Vagina (tissue), 2 donors: ENCODE results near the gene KYNU. TPM values are rescaled to one million over a fixed set of nuclear protein-coding genes. Genes with fewer than 3 reads are reported as not detected.

Experiments
- DNase-seq, 2 donors: peaks; one replicate each; pipeline ENCODE4 v3.0.0-alpha.2; 2017; ENCODE audit errors: extremely low spot score in 2 of 2
- H3K27ac ChIP-seq: fragments of 200-600 bp; sonication (generic); one replicate; pipeline ENCODE4 v1.5.1; 2019
- H3K27me3 ChIP-seq: fragments of 200-600 bp; sonication (generic); one replicate; pipeline ENCODE4 v1.5.1; 2019
- H3K36me3 ChIP-seq, 2 donors: fragments of 200-600 bp; sonication (generic); one replicate each; pipeline ENCODE4 v1.5.1; 2017 to 2019
- H3K4me1 ChIP-seq: fragments of 200-600 bp; sonication (generic); one replicate; pipeline ENCODE4 v1.5.1; 2019
- H3K4me3 ChIP-seq, 2 donors: fragments of 200-600 bp; sonication (generic); 1 replicate in 1 of 2; 2 replicates in 1 of 2; pipeline ENCODE4 v1.5.1; 2016 to 2019
- H3K9me3 ChIP-seq: fragments of 200-600 bp; sonication (generic); one replicate; pipeline ENCODE4 v1.5.1; 2019
- POLR2A ChIP-seq, 2 donors: fragments of 450-650 bp; IDR thresholded peaks; one replicate each; pipeline ENCODE4 v1.6.1; 2017; ENCODE audit warnings: antibody characterized with exemption in 2 of 2, mild to moderate bottlenecking in 2 of 2, moderate library complexity in 2 of 2
- POLR2AphosphoS5 ChIP-seq, 2 donors: sonication (generic); formaldehyde crosslinking; IDR thresholded peaks; one replicate each; pipeline ENCODE4 v1.9.0; 2017; ENCODE audit warnings: antibody characterized with exemption in 2 of 2, mild to moderate bottlenecking in 2 of 2, low read depth in 1 of 2; ENCODE audit not compliant: insufficient read depth in 1 of 2
- intact Hi-C: fragments of 100-400 bp; cut with DNase I; formaldehyde crosslinking; loops from one replicate; pipeline ENCODE4 v1.15.1; 2023
- total RNA-seq: library from RNA; depleted of rRNA; stranded (reverse); fragments of >200 nt; gene quantifications from one replicate; pipeline ENCODE4 v1.2.3, GENCODE V29; 2016
- TF ChIP-seq, protein P1 (sequence below), 3 experiments: fragments of 450-650 bp in 2 of 3; fragments of 200-600 bp in 1 of 3; sonication (generic) in 1 of 3; IDR thresholded peaks; one replicate each; pipeline ENCODE4 v1.5.1; 2017 to 2019; ENCODE audit warnings: antibody characterized with exemption in 3 of 3, mild to moderate bottlenecking in 2 of 3, moderate library complexity in 2 of 3

KYNU gene
- total RNA-seq, 1 donor from 2014 or later: 3.7 TPM

DNA sequence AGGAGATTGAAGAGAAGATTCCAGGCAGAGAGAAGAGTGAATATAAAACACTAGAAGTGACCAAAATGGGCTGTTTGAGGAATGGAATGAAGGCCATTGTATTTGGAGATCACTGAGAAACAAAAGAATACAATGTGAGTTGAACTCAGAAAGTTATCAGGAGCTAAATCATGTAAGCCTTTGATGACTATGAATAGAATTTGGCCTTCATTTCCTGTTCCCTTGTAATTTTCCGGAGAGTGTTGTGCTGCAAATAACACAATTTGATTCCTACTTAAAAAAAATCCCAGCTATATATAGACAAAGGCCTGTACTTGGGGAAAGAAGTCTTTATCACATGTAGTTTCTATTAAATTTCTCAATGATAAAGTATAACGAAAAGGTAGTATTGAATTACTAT is 33.7 kb upstream of the KYNU start:
- Histone ChIP-seq H3K27me3 (no peaks in the 10 kb centered on the region), H3K27ac (no peak overlapping the region), H3K36me3 (no peaks in the 10 kb centered on the region), H3K4me3 (no peak overlapping the region), H3K9me3 (no peaks in the 10 kb centered on the region), H3K4me1 (no peaks in the 10 kb centered on the region)
- intact Hi-C loops: no loop called here
- no peak for TF ChIP-seq POLR2A (IDR thresholded peaks at IDR 0.05)
- TF ChIP-seq, protein P1, sequence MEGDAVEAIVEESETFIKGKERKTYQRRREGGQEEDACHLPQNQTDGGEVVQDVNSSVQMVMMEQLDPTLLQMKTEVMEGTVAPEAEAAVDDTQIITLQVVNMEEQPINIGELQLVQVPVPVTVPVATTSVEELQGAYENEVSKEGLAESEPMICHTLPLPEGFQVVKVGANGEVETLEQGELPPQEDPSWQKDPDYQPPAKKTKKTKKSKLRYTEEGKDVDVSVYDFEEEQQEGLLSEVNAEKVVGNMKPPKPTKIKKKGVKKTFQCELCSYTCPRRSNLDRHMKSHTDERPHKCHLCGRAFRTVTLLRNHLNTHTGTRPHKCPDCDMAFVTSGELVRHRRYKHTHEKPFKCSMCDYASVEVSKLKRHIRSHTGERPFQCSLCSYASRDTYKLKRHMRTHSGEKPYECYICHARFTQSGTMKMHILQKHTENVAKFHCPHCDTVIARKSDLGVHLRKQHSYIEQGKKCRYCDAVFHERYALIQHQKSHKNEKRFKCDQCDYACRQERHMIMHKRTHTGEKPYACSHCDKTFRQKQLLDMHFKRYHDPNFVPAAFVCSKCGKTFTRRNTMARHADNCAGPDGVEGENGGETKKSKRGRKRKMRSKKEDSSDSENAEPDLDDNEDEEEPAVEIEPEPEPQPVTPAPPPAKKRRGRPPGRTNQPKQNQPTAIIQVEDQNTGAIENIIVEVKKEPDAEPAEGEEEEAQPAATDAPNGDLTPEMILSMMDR (IDR thresholded peaks at IDR 0.05): no peak
- TF ChIP-seq POLR2AphosphoS5 (IDR thresholded peaks at IDR 0.05; ENCODE audit: insufficient read depth in 1 of 2, low read depth in 1 of 2): no peak
- no peak for DNase-seq

DNA sequence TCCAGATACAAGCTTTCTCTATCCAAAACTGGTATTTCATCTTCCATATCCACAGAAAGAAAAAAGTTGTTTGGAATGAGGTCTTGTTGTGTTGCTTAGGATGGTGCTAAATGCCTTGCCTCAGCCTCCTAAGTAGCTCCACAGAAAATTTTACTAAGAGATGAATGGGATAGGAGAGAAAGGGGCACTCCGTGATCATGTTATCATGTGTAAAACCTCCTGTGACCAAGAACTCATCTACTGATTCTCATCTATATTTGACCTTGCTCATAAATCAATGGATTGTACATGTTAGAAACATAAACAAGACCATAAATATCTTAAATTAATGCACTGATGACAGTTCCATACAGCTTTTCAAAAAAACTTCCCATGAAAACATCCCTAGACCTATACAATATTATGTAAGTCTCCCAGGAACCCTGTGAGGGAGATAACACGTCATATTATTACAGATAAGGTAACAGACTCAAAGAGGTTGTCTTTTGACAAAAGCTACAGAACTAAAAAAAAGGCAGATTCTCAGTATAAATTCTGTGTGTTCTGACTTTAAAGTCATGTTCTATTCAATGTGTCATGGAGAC is 29.3 kb upstream of the KYNU start:
- H3K4me3 ChIP-seq: no peak overlapping the region
- no peaks in the 10 kb centered on the region for H3K9me3 ChIP-seq
- H3K27me3 ChIP-seq: no peaks in the 10 kb centered on the region
- no peak overlapping the region for H3K27ac ChIP-seq
- TF ChIP-seq POLR2A (IDR thresholded peaks at IDR 0.05): no peak
- TF ChIP-seq, protein P1 (IDR thresholded peaks at IDR 0.05): no peak
- no peaks in the 10 kb centered on the region for H3K36me3 ChIP-seq
- intact Hi-C loops: no loop called here
- DNase-seq: no peak
- H3K4me1 ChIP-seq: no peaks in the 10 kb centered on the region

DNA sequence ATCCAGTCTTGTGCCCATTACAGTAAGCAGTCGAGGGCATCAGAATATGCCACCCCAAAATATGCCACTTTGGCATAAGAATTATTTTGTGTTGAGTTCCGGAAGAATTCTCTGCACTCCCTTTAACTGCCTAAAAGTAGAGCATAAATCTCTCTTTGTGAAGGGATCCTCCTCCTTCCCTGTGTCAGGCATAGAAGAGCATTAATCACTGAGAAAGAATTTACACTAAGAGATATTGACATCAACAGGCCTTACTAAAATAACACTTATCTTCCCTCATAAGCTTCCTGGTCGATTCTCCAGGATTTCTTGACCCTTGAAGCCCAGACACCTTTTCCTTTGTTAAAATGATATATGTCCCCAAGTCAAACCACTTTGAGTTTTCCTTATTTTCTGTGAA is 27.6 kb upstream of the KYNU start:
- Histone ChIP-seq H3K4me3 (no peak overlapping the region), H3K9me3 (no peaks in the 10 kb centered on the region), H3K36me3 (no peaks in the 10 kb centered on the region), H3K4me1 (no peaks in the 10 kb centered on the region), H3K27ac (no peak overlapping the region), H3K27me3 (no peaks in the 10 kb centered on the region)
- TF ChIP-seq POLR2AphosphoS5 (IDR thresholded peaks at IDR 0.05; ENCODE audit: insufficient read depth in 1 of 2, low read depth in 1 of 2) (no peak), POLR2A (IDR thresholded peaks at IDR 0.05) (no peak)
- TF ChIP-seq, protein P1 (IDR thresholded peaks at IDR 0.05): no peak
- no peak for DNase-seq
- intact Hi-C loops: no loop called here

DNA sequence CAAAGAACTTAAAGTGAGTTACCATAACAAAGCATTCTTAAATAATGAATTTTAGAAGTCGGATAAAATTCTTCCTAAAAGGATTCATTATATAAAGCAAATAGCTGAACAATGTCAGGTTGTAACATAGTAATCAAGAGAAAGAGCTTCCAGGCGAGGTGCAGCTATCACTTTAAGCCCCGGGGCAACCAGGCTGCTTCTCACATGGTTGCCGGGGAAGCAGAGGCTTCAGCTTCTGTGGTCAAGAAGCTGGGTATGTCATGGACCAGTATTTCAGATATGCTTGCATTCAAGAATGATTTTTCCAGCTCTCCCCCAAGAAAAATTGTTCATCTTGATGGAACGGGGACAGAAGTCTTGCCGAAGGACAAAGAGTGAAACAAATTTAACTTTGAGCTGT is 23.6 kb upstream of the KYNU start:
- H3K27ac ChIP-seq: no peak overlapping the region
- DNase-seq: no peak
- H3K4me1 ChIP-seq: no peaks in the 10 kb centered on the region
- no peaks in the 10 kb centered on the region for H3K36me3 ChIP-seq
- no peaks in the 10 kb centered on the region for H3K9me3 ChIP-seq
- no peaks in the 10 kb centered on the region for H3K27me3 ChIP-seq
- intact Hi-C loops: no loop called here
- no peak for TF ChIP-seq POLR2AphosphoS5 (IDR thresholded peaks at IDR 0.05; ENCODE audit: insufficient read depth in 1 of 2, low read depth in 1 of 2)
- TF ChIP-seq, protein P1 (IDR thresholded peaks at IDR 0.05): no peak
- H3K4me3 ChIP-seq: no peak overlapping the region

DNA sequence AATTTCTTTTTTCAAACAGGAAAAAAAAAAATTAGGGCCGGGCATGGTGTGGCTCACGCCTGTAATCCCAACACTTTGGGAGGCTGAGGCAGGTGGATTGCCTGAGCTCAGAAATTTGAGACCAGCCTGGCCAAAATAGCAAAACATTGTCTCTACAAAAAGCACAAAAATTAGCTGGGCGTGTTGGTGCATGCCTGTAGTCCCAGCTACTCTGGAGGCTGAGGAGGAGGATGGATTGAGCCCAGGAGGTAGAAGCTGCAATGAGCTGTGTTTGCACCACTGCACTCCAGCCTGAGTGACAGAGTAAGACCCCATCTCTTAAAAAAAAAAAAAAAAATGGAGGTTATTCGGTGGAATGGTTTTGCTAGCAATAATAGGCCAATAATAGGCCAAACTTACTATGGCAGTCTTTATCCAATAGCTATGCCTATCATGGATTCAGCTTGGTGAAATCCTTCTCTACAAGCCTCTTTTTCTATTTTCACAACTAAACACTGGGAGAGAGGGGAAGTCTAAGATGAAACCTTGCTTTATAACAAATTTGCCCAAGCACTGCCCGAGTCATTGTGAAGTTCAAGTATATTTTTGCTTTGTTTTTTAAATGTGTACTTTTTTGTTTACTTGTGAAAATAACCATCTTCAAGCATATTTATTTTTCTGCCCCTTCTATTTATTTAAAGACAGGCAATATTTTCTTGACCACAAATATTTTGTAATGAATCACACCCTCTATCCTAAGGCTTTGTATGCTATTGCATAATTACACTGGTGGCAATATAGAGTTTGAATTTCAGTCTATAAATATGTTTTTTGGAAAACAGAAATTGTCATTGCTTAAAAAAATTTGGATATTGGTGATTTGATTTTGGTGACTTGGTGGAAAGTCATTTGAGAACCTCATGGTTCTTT is 20.0 kb upstream of the KYNU start:
- Histone ChIP-seq H3K36me3 (no peaks in the 10 kb centered on the region), H3K27ac (no peak overlapping the region), H3K4me1 (no peaks in the 10 kb centered on the region), H3K9me3 (no peaks in the 10 kb centered on the region), H3K4me3 (no peak overlapping the region), H3K27me3 (no peaks in the 10 kb centered on the region)
- TF ChIP-seq POLR2AphosphoS5 (IDR thresholded peaks at IDR 0.05; ENCODE audit: insufficient read depth in 1 of 2, low read depth in 1 of 2) (no peak), POLR2A (IDR thresholded peaks at IDR 0.05) (no peak)
- TF ChIP-seq, protein P1 (IDR thresholded peaks at IDR 0.05): no peak
- DNase-seq: no peak
- intact Hi-C loops: no loop called here
